ENCODE measurements around the gene MAML3.

Gene MAML3

GRCh38 chr4:140076307-140076706, 77.7 kb downstream of the MAML3 start:
- Histone ChIP-seq H3K4me3 (ENCODE audit: low read length) (no peak overlapping the region), H3K4me2 (ENCODE audit: low read length) (no peak overlapping the region), H4K20me1 (ENCODE audit: insufficient read depth, low read length) (no peaks in the 10 kb centered on the region; the same call in 1 of the 2 replicates)

GRCh38 chr4:140071806-140072205, 82.2 kb downstream of the MAML3 start:
- no peak overlapping the region for H2AFZ ChIP-seq (ENCODE audit: low read depth, low read length)
- H3K9me3 ChIP-seq (ENCODE audit: insufficient read depth, low read length): no peaks in the 10 kb centered on the region
- peaks cover 40% of the 10 kb centered on the region for H3K27me3 ChIP-seq (ENCODE audit: low read depth, low read length)
- no peak overlapping the region for H3K4me2 ChIP-seq (ENCODE audit: low read length)
- H3K4me1 ChIP-seq (ENCODE audit: low read length): no peaks in the 10 kb centered on the region
- TF ChIP-seq EZH2phosphoT487 (IDR thresholded peaks at IDR 0.05; ENCODE audit: low read depth) (no peak), CTCF (IDR thresholded peaks at IDR 0.05; ENCODE audit: low read depth, low read length) (no peak)
- no peaks in the 10 kb centered on the region for H3K79me2 ChIP-seq (ENCODE audit: low read length)
- H3K9ac ChIP-seq (ENCODE audit: low read length): no peak overlapping the region
- H3K36me3 ChIP-seq (replicated peaks; ENCODE audit: low read depth, low read length): no peaks in the 10 kb centered on the region
- H3K4me3 ChIP-seq (ENCODE audit: low read length): no peak overlapping the region
- no peaks in the 10 kb centered on the region; the same call in 1 of the 2 replicates for H4K20me1 ChIP-seq (ENCODE audit: insufficient read depth, low read length)
- no peak overlapping the region for H3K27ac ChIP-seq (ENCODE audit: low read length)

More at GRCh38 chr4:140076307-140076706, 77.7 kb downstream of the MAML3 start:
- TF ChIP-seq CTCF (IDR thresholded peaks at IDR 0.05; ENCODE audit: low read depth, low read length): no peak
- TF ChIP-seq EZH2phosphoT487 (IDR thresholded peaks at IDR 0.05; ENCODE audit: low read depth): no peak
- Histone ChIP-seq H3K9me3 (ENCODE audit: insufficient read depth, low read length) (no peaks in the 10 kb centered on the region), H3K36me3 (replicated peaks; ENCODE audit: low read depth, low read length) (no peaks in the 10 kb centered on the region), H3K27me3 (ENCODE audit: low read depth, low read length) (peaks cover 11% of the 10 kb centered on the region; the same call in 1 of the 2 replicates), H3K79me2 (ENCODE audit: low read length) (no peaks in the 10 kb centered on the region), H3K9ac (ENCODE audit: low read length) (no peak overlapping the region), H3K4me1 (ENCODE audit: low read length) (no peaks in the 10 kb centered on the region), H2AFZ (ENCODE audit: low read depth, low read length) (no peak overlapping the region), H3K27ac (ENCODE audit: low read length) (no peak overlapping the region)

- Histone ChIP-seq H2AFZ (ENCODE audit: low read depth, low read length) (no peak overlapping the region), H3K4me2 (ENCODE audit: low read length) (no peak overlapping the region), H3K9ac (ENCODE audit: low read length) (no peak overlapping the region), H3K27ac (ENCODE audit: low read length) (no peak overlapping the region), H3K4me3 (ENCODE audit: low read length) (no peak overlapping the region), H3K9me3 (ENCODE audit: insufficient read depth, low read length) (no peaks in the 10 kb centered on the region), H3K79me2 (ENCODE audit: low read length) (no peaks in the 10 kb centered on the region), H4K20me1 (ENCODE audit: insufficient read depth, low read length) (no peaks in the 10 kb centered on the region), H3K36me3 (replicated peaks; ENCODE audit: low read depth, low read length) (no peaks in the 10 kb centered on the region), H3K27me3 (ENCODE audit: low read depth, low read length) (peaks cover 45% of the 10 kb centered on the region), H3K4me1 (ENCODE audit: low read length) (no peaks in the 10 kb centered on the region)
- no peak for TF ChIP-seq EZH2phosphoT487 (IDR thresholded peaks at IDR 0.05; ENCODE audit: low read depth)
- TF ChIP-seq CTCF (IDR thresholded peaks at IDR 0.05; ENCODE audit: low read depth, low read length): no peak
These were observed 83.0 kb downstream of the MAML3 start for GRCh38 chr4:140070973-140071372.

- TF ChIP-seq EZH2phosphoT487 (IDR thresholded peaks at IDR 0.05; ENCODE audit: low read depth) (no peak), CTCF (IDR thresholded peaks at IDR 0.05; ENCODE audit: low read depth, low read length) (no peak)
- H3K79me2 ChIP-seq (ENCODE audit: low read length): no peaks in the 10 kb centered on the region
- H4K20me1 ChIP-seq (ENCODE audit: insufficient read depth, low read length): no peaks in the 10 kb centered on the region
- H3K4me2 ChIP-seq (ENCODE audit: low read length): no peak overlapping the region
- no peak overlapping the region for H3K4me3 ChIP-seq (ENCODE audit: low read length)
- H3K9me3 ChIP-seq (ENCODE audit: insufficient read depth, low read length): no peaks in the 10 kb centered on the region
- no peak overlapping the region for H2AFZ ChIP-seq (ENCODE audit: low read depth, low read length)
- no peaks in the 10 kb centered on the region for H3K36me3 ChIP-seq (replicated peaks; ENCODE audit: low read depth, low read length)
- H3K9ac ChIP-seq (ENCODE audit: low read length): no peak overlapping the region
- no peak overlapping the region for H3K27ac ChIP-seq (ENCODE audit: low read length)
- peaks cover 51% of the 10 kb centered on the region for H3K27me3 ChIP-seq (ENCODE audit: low read depth, low read length)
- no peaks in the 10 kb centered on the region for H3K4me1 ChIP-seq (ENCODE audit: low read length)
These were observed 83.6 kb downstream of the MAML3 start for GRCh38 chr4:140070366-140070765.
